GM23248 (cell line): ENCODE results near the gene FBLIM1.

Source experiments
- EZH2 ChIP-seq: fragments of 200-600 bp; sonication (generic); IDR thresholded peaks from 2 replicates; pipeline ENCODE4 v1.6.1; 2018; ENCODE audit warnings: antibody characterized with exemption, mild to moderate bottlenecking; ENCODE audit not compliant: insufficient read depth, poor library complexity, severe bottlenecking
- EZH2phosphoT487 ChIP-seq: fragments of 200-600 bp; sonication (generic); IDR thresholded peaks from 2 replicates; pipeline ENCODE4 v1.6.1; 2018; ENCODE audit warnings: antibody characterized with exemption, moderate library complexity, mild to moderate bottlenecking, low read depth; ENCODE audit not compliant: insufficient read depth

GRCh38 chr1:15775706-15776105, 17.1 kb downstream of the FBLIM1 start:
- no peak for TF ChIP-seq EZH2
- TF ChIP-seq EZH2phosphoT487: no peak
